ENCODE measurements around the gene SH3BP2. TPM values are rescaled to one million over a fixed set of nuclear protein-coding genes. Genes with fewer than 3 reads are reported as not detected.

Gene SH3BP2
- total RNA-seq, 1 experiment from 2014 or later = 15.6 TPM

GRCh38 chr4:2823671-2824328 is 30.9 kb downstream of the SH3BP2 start:
- no peak for DNase-seq (ENCODE audit: low read depth, low spot score)
- in situ Hi-C loops (cut with HindIII; ENCODE audit: low pct_unique_long_range_greater_than_20kb, low sequenced_read_pairs) = no loop called here

GRCh38 chr4:2824329-2824835 is 31.5 kb downstream of the SH3BP2 start:
- in situ Hi-C loops (cut with HindIII; ENCODE audit: low pct_unique_long_range_greater_than_20kb, low sequenced_read_pairs) = no loop called here
- DNase-seq (ENCODE audit: low read depth, low spot score) = no peak

- DNase-seq (ENCODE audit: low read depth, low spot score) = no peak
- in situ Hi-C loops (cut with HindIII; ENCODE audit: low pct_unique_long_range_greater_than_20kb, low sequenced_read_pairs) = no loop called here
Observed at GRCh38 chr4:2824836-2825381, 32.0 kb downstream of the SH3BP2 start.

GRCh38 chr4:2825740-2826139 is 32.9 kb downstream of the SH3BP2 start:
- DNase-seq (ENCODE audit: low read depth, low spot score) = no peak
- in situ Hi-C loops (cut with HindIII; ENCODE audit: low pct_unique_long_range_greater_than_20kb, low sequenced_read_pairs) = no loop called here

- in situ Hi-C loops (cut with HindIII; ENCODE audit: low pct_unique_long_range_greater_than_20kb, low sequenced_read_pairs) = no loop called here
- DNase-seq (ENCODE audit: low read depth, low spot score) = no peak
Observed at GRCh38 chr4:2827071-2827873, 34.4 kb downstream of the SH3BP2 start.

GRCh38 chr4:2827874-2828751 is 35.2 kb downstream of the SH3BP2 start:
- DNase-seq (ENCODE audit: low read depth, low spot score) = no peak

GRCh38 chr4:2828758-2829181 is 35.9 kb downstream of the SH3BP2 start:
- no peak for DNase-seq (ENCODE audit: low read depth, low spot score)
- in situ Hi-C loops (cut with HindIII; ENCODE audit: low pct_unique_long_range_greater_than_20kb, low sequenced_read_pairs) = no loop called here

More at GRCh38 chr4:2827874-2828751, 35.2 kb downstream of the SH3BP2 start:
- in situ Hi-C loops (cut with HindIII; ENCODE audit: low pct_unique_long_range_greater_than_20kb, low sequenced_read_pairs) = no loop called here

GRCh38 chr4:2829321-2829932 is 36.5 kb downstream of the SH3BP2 start:
- in situ Hi-C loops (cut with HindIII; ENCODE audit: low pct_unique_long_range_greater_than_20kb, low sequenced_read_pairs) = no loop called here
- no peak for DNase-seq (ENCODE audit: low read depth, low spot score)

GRCh38 chr4:2829933-2830451 is 37.1 kb downstream of the SH3BP2 start:
- in situ Hi-C loops (cut with HindIII; ENCODE audit: low pct_unique_long_range_greater_than_20kb, low sequenced_read_pairs) = no loop called here
- no peak for DNase-seq (ENCODE audit: low read depth, low spot score)

GRCh38 chr4:2830632-2831610 is 38.0 kb downstream of the SH3BP2 start:
- DNase-seq (ENCODE audit: low read depth, low spot score) = no peak
- in situ Hi-C loops (cut with HindIII; ENCODE audit: low pct_unique_long_range_greater_than_20kb, low sequenced_read_pairs) = no loop called here

GRCh38 chr4:2831611-2832308 is 38.9 kb downstream of the SH3BP2 start:
- DNase-seq (ENCODE audit: low read depth, low spot score) = no peak
- in situ Hi-C loops (cut with HindIII; ENCODE audit: low pct_unique_long_range_greater_than_20kb, low sequenced_read_pairs) = no loop called here

GRCh38 chr4:2832309-2832980 is 39.6 kb downstream of the SH3BP2 start:
- DNase-seq (ENCODE audit: low read depth, low spot score) = no peak
- in situ Hi-C loops (cut with HindIII; ENCODE audit: low pct_unique_long_range_greater_than_20kb, low sequenced_read_pairs) = no loop called here

GRCh38 chr4:2832981-2833670 is 40.2 kb downstream of the SH3BP2 start:
- DNase-seq (ENCODE audit: low read depth, low spot score) = no peak
- in situ Hi-C loops (cut with HindIII; ENCODE audit: low pct_unique_long_range_greater_than_20kb, low sequenced_read_pairs) = no loop called here

- DNase-seq (ENCODE audit: low read depth, low spot score) = no peak
- in situ Hi-C loops (cut with HindIII; ENCODE audit: low pct_unique_long_range_greater_than_20kb, low sequenced_read_pairs) = no loop called here
Observed at GRCh38 chr4:2833671-2834000, 40.8 kb downstream of the SH3BP2 start.
